GM23248 (cell line): ENCODE measurements around the gene MECR.

Experiments
- EZH2 ChIP-seq: fragments of 200-600 bp; sonication (generic); IDR thresholded peaks from 2 replicates; pipeline ENCODE4 v1.6.1; 2018; ENCODE audit warnings: antibody characterized with exemption, mild to moderate bottlenecking; ENCODE audit not compliant: insufficient read depth, poor library complexity, severe bottlenecking
- EZH2phosphoT487 ChIP-seq: fragments of 200-600 bp; sonication (generic); IDR thresholded peaks from 2 replicates; pipeline ENCODE4 v1.6.1; 2018; ENCODE audit warnings: antibody characterized with exemption, moderate library complexity, mild to moderate bottlenecking, low read depth; ENCODE audit not compliant: insufficient read depth

- TF ChIP-seq EZH2, result no peak
- no peak for TF ChIP-seq EZH2phosphoT487
Observed at GRCh38 chr1:29279951-29280391, 49.2 kb upstream of the MECR start.
